Small intestine (tissue), 7 donors: ENCODE results near the gene MTHFD1. TPM values are rescaled to one million over a fixed set of nuclear protein-coding genes. Genes with fewer than 3 reads are reported as not detected.

ENCODE experiments used
- DNase-seq, 2 donors: peaks; one replicate each; pipeline versions ENCODE4 v3.0.0 to v3.0.0-alpha.2; 2013
- FAIRE-seq: peaks from 2 replicates; lab custom pipeline; 2012; peaks lifted over from hg19 to GRCh38; lab: Jason Lieb, UNC
- H3K27ac ChIP-seq, 3 donors: one replicate each; pipeline ENCODE4 v1.5.1; 2013; ENCODE audit warnings: low read length in 2 of 3, mild to moderate bottlenecking in 2 of 3, control low read depth in 1 of 3, inconsistent platforms in 1 of 3, low read depth in 1 of 3, moderate library complexity in 1 of 3
- H3K27me3 ChIP-seq, 3 donors: one replicate each; pipeline ENCODE4 v1.6.1; 2013; ENCODE audit warnings: low read length in 3 of 3, inconsistent platforms in 1 of 3; ENCODE audit not compliant: control insufficient read depth in 3 of 3, insufficient read depth in 3 of 3
- H3K36me3 ChIP-seq, 3 donors: one replicate each; pipeline ENCODE4 v1.6.1; 2013; ENCODE audit warnings: low read length in 3 of 3, inconsistent platforms in 1 of 3, low read depth in 1 of 3, mild to moderate bottlenecking in 1 of 3, moderate library complexity in 1 of 3; ENCODE audit not compliant: control insufficient read depth in 3 of 3, insufficient read depth in 2 of 3
- H3K4me1 ChIP-seq, 3 donors: one replicate each; pipeline ENCODE4 v1.6.1; 2013; ENCODE audit warnings: low read length in 2 of 3, inconsistent platforms in 1 of 3, low read depth in 1 of 3, mild to moderate bottlenecking in 1 of 3, moderate library complexity in 1 of 3; ENCODE audit not compliant: control insufficient read depth in 3 of 3, insufficient read depth in 2 of 3
- H3K4me3 ChIP-seq, 3 donors: one replicate each; pipeline ENCODE4 v1.5.1; 2013; ENCODE audit warnings: low read length in 3 of 3, control low read depth in 1 of 3, inconsistent platforms in 1 of 3, low read depth in 1 of 3, mild to moderate bottlenecking in 1 of 3, moderate library complexity in 1 of 3
- H3K9me3 ChIP-seq, 2 donors: one replicate each; pipeline ENCODE4 v1.6.1; 2013; ENCODE audit warnings: low read depth in 1 of 2, low read length in 1 of 2; ENCODE audit not compliant: control insufficient read depth in 2 of 2, insufficient read depth in 1 of 2
- WGBS, 3 donors: extraction: QIAGEN DNeasy Blood & Tissue Kit; methylation state at CpG; one replicate each; pipeline ENCODE4 v1.1.7; 2013; 5-methylcytosine and 5-hydroxymethylcytosine counted together
- polyA plus RNA-seq, 4 donors: library from polyadenylated mRNA; stranded (reverse) in 3 of 4; unstranded in 1 of 4; fragments of 200-250 nt in 3 of 4; fragments of 120-200 nt in 1 of 4; gene quantifications; one replicate each; pipeline versions ENCODE4 v1.2.1 to v1.2.3, GENCODE V29; 2013
- donor health status: healthy with polysubstance abuse.
- donor health status: control.
- donor health status: control.
- donor health status: Bipolar disorder and iron deficiency.
- donor health status: healthy.

MTHFD1 gene
- polyA plus RNA-seq, 4 donors = 12.4 to 62.2 (median 32.1) TPM

DNA sequence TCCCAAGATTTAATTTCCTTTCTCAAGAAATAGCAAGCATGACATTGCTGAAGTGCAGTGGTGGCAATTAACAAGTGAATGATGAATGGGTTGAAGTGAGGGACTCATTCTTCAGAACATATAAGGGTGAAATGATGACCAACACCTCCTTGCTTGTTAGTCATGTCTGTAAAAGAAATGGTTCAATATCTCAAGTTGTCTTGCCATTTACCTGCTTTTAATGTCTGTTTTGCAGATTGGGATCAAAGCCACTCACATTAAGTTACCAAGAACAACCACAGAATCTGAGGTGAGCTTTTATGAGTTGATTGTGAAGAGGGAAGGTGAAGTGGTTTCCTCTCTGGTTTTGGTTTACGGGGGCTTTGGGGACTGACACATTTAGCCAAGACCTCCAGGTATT, 24.1 kb downstream of the MTHFD1 start:
- no peak for DNase-seq
- no peak for FAIRE-seq
- 73 to 84% (median 76%) methylated on average over 1 of the region's 1 CpG for WGBS, 3 donors
- Histone ChIP-seq H3K4me1 (no peaks in the 10 kb centered on the region), H3K27me3 (no peaks in the 10 kb centered on the region), H3K36me3 (peaks cover 2 to 43% (median 8%) of the 10 kb centered on the region in 3 donors), H3K27ac (no peak overlapping the region), H3K4me3 (no peak overlapping the region), H3K9me3 (no peaks in the 10 kb centered on the region)

GRCh38 chr14:64416348-64416932, 28.3 kb downstream of the MTHFD1 start:
- FAIRE-seq = no peak
- H3K4me3 ChIP-seq = no peak overlapping the region
- WGBS, 3 donors = 74 to 77% (median 76%) methylated on average over 3 of the region's 3 CpGs

DNA sequence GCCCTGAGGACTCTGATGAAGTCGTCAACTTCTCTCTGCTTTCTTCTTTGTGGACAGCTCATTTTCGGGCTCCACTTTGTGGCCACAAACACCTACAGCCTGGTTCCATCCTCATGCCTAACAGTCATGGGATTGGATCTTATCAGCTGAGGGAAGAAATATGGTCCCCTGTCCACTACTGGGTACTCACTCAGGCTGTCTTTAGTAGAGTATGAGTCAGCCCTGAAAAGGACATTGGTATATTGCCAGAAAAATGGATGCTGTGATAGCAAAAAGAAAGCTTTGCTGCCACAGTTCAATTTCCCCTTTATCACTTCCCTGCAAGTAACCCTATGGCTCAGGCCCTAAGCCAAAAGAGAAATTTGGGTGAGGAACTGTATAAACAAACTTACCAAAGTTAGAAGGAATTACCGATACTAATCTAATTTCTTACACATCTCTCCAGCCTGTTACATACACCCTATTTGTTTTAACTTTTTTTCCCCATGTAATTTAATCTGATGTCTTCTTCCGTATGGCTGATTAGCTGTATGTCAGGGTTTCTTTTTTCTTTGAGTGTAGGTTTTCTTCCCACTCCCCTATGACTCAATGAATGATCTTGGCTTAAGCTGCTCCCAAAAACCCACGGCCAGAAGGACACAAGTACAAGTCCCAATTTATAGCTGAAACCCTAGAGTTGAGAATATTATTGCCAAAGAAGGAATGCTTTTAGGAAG, 29.1 kb downstream of the MTHFD1 start:
- 89 to 93% (median 92%) methylated on average over 5 of the region's 5 CpGs for WGBS, 3 donors
- DNase-seq (no peak), FAIRE-seq (no peak)
- Histone ChIP-seq H3K27ac (no peak overlapping the region), H3K36me3 (peaks cover 4 to 55% (median 10%) of the 10 kb centered on the region in 3 donors), H3K27me3 (no peaks in the 10 kb centered on the region), H3K4me3 (no peak overlapping the region), H3K9me3 (no peaks in the 10 kb centered on the region), H3K4me1 (no peaks in the 10 kb centered on the region)

More at GRCh38 chr14:64416348-64416932, 28.3 kb downstream of the MTHFD1 start:
- no peak for DNase-seq
- H3K27ac ChIP-seq = no peak overlapping the region
- no peaks in the 10 kb centered on the region for H3K4me1 ChIP-seq
- H3K27me3 ChIP-seq = no peaks in the 10 kb centered on the region
- no peaks in the 10 kb centered on the region for H3K9me3 ChIP-seq
- peaks cover 4 to 58% (median 13%) of the 10 kb centered on the region in 3 donors for H3K36me3 ChIP-seq

GRCh38 chr14:64417771-64418125, 29.6 kb downstream of the MTHFD1 start:
- Histone ChIP-seq H3K4me3 (no peak overlapping the region), H3K27me3 (no peaks in the 10 kb centered on the region), H3K9me3 (no peaks in the 10 kb centered on the region), H3K36me3 (peaks cover 4 to 54% (median 10%) of the 10 kb centered on the region in 3 donors), H3K4me1 (no peaks in the 10 kb centered on the region), H3K27ac (no peak overlapping the region)
- no peak for DNase-seq
- FAIRE-seq = no peak
- 96 to 100% (median 96%) methylated on average over 7 of the region's 7 CpGs for WGBS, 3 donors

DNA sequence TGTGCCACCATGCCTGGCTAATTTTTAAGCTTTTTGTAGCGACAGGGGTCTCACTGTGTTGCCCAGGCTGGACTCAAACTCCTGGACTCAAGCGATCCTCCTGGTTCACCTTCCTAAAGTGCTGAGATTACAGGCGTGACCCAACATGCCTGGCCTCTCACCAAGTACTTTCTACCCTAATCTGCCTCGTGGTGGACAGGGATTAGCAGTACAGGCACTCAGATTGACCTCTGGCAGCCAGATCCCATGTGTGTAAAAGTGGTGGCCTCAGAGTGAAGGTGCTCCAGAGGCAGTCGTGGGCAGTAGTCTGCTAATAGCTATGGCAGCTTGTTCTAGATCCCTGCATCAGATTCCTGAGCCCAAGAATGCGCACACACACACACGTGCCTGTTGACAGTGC, 30.9 kb downstream of the MTHFD1 start:
- Histone ChIP-seq H3K27me3 (no peaks in the 10 kb centered on the region), H3K36me3 (peaks cover 7 to 52% (median 10%) of the 10 kb centered on the region in 3 donors), H3K27ac (no peak overlapping the region), H3K9me3 (no peaks in the 10 kb centered on the region), H3K4me1 (no peaks in the 10 kb centered on the region), H3K4me3 (no peak overlapping the region)
- no peak for DNase-seq
- no peak for FAIRE-seq
- WGBS, 3 donors = 85 to 91% (median 90%) methylated on average over 7 of the region's 7 CpGs

DNA sequence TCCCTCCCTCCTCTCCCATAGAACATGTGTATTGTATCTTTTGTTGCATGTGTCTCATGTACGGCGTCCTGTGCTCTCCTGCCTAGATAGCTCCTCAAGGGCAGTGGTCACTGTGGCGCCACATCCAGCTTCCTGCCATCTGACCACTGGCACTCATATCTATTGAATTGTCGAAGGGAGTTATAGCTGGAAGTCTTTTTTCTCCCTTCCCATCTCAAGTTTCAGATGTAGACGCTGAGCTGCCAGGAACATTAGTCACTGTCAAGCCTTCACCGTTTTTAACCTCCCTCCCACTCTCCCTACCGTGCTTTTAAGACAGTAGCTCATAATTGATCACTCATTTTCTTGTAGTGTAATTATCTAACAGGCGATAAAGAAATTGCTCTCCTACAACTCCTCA, 33.0 kb downstream of the MTHFD1 start:
- H3K4me1 ChIP-seq = no peaks in the 10 kb centered on the region
- WGBS, 3 donors = 68 to 77% (median 75%) methylated on average over 8 of the region's 8 CpGs
- no peak for DNase-seq
- H3K4me3 ChIP-seq = no peak overlapping the region
- H3K36me3 ChIP-seq = peaks cover 7 to 49% (median 7%) of the 10 kb centered on the region in 3 donors
- H3K27ac ChIP-seq = no peak overlapping the region
- no peaks in the 10 kb centered on the region for H3K9me3 ChIP-seq
- H3K27me3 ChIP-seq = no peaks in the 10 kb centered on the region
- FAIRE-seq = no peak

- DNase-seq (no peak), FAIRE-seq (no peak)
- H3K27me3 ChIP-seq = no peaks in the 10 kb centered on the region
- no peaks in the 10 kb centered on the region for H3K4me1 ChIP-seq
- H3K27ac ChIP-seq = no peak overlapping the region
- 92 to 94% (median 94%) methylated on average over 1 of the region's 1 CpG for WGBS, 3 donors
- no peaks in the 10 kb centered on the region for H3K9me3 ChIP-seq
- peaks cover 5 to 46% (median 7%) of the 10 kb centered on the region in 3 donors for H3K36me3 ChIP-seq
- H3K4me3 ChIP-seq = no peak overlapping the region
These were observed 33.9 kb downstream of the MTHFD1 start for GRCh38 chr14:64422005-64422404.

DNA sequence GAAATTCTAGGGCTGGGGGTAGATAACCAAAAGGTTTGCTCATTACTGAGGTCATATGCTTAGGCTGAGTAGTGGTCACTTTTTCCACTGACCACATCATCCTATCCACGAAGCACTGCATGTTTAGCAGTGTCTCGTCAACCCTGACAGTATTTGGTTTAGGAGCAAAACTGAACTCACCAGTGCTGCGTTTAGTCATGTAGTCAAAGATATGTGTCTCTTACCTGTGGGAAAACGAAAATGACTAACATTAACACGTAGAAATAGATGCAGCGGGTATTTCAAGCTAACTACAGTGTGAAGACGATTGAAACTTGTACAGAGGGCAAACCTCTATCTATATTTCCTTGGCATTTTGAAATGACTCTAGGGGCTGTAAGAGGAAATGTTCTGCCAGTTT, 34.6 kb downstream of the MTHFD1 start:
- WGBS, 3 donors = 84 to 91% (median 86%) methylated on average over 7 of the region's 7 CpGs
- H3K36me3 ChIP-seq = peaks cover 5 to 47% (median 7%) of the 10 kb centered on the region in 3 donors
- FAIRE-seq (no peak), DNase-seq (no peak)
- H3K27me3 ChIP-seq = no peaks in the 10 kb centered on the region
- H3K9me3 ChIP-seq = no peaks in the 10 kb centered on the region
- H3K4me3 ChIP-seq = no peak overlapping the region
- H3K4me1 ChIP-seq = no peaks in the 10 kb centered on the region
- no peak overlapping the region for H3K27ac ChIP-seq
